ENCODE data around the gene UST. TPM values are rescaled to one million over a fixed set of nuclear protein-coding genes. Genes with fewer than 3 reads are reported as not detected.

The UST gene
- total RNA-seq, 1 experiment from 2014 or later = 32.1 TPM

GRCh38 chr6:149064660-149065015 is 317.8 kb downstream of the UST start:
- ChIA-PET POLR2A (no interaction called here), CTCF (interaction anchor here (2.3 kb wide), 1 partner anchor 18 kb away, joined by 7 read pairs; no protein-coding TSS in a partner anchor)
- Mint-ChIP-seq H3K4me1 (peaks cover 13% of the 10 kb centered on the region), H3K36me3 (no peaks in the 10 kb centered on the region), H3K9me3 (no peaks in the 10 kb centered on the region), H3K27me3 (ENCODE audit: low read depth) (no peaks in the 10 kb centered on the region), H3K4me3 (no peak overlapping the region), H3K27ac (no peak overlapping the region)
- TF ChIP-seq FOXP4 (CRISPR knock-in tag; IDR thresholded peaks at IDR 0.05) (no peak), ZNF425 (CRISPR knock-in tag; conservative IDR thresholded peaks at IDR 0.05) (no peak), FOXK1 (CRISPR knock-in tag; IDR thresholded peaks at IDR 0.05) (no peak), RELA (CRISPR knock-in tag; IDR thresholded peaks at IDR 0.05; ENCODE audit: borderline replicate concordance) (no peak), NFATC4 (CRISPR knock-in tag; IDR thresholded peaks at IDR 0.05) (no peak), USF1 (CRISPR knock-in tag; IDR thresholded peaks at IDR 0.05) (no peak), ZNF317 (CRISPR knock-in tag; IDR thresholded peaks at IDR 0.05; ENCODE audit: borderline replicate concordance, low read depth) (no peak), ZNF671 (CRISPR knock-in tag; IDR thresholded peaks at IDR 0.05) (no peak), ZNF138 (CRISPR knock-in tag; conservative IDR thresholded peaks at IDR 0.05) (no peak), NR3C1 (CRISPR knock-in tag; conservative IDR thresholded peaks at IDR 0.05; ENCODE audit: low read depth) (no peak), CDX4 (CRISPR knock-in tag; IDR thresholded peaks at IDR 0.05; ENCODE audit: borderline replicate concordance) (no peak), NFYB (CRISPR knock-in tag; conservative IDR thresholded peaks at IDR 0.05; ENCODE audit: low read depth) (no peak), ZSCAN18 (CRISPR knock-in tag; IDR thresholded peaks at IDR 0.05) (no peak), ZNF219 (CRISPR knock-in tag; IDR thresholded peaks at IDR 0.05; ENCODE audit: borderline replicate concordance) (no peak), AFF4 (CRISPR knock-in tag; IDR thresholded peaks at IDR 0.05; ENCODE audit: borderline replicate concordance) (no peak), HMGA2 (CRISPR knock-in tag; IDR thresholded peaks at IDR 0.05) (no peak), ZNF281 (CRISPR knock-in tag; IDR thresholded peaks at IDR 0.05) (no peak)
- ATAC-seq (no peak), DNase-seq (ENCODE audit: low spot score) (no peak)

Data from WTC11 (cell line).